CD14-positive monocyte (primary cell): ENCODE measurements around the gene CNNM2. TPM values are rescaled to one million over a fixed set of nuclear protein-coding genes. Genes with fewer than 3 reads are reported as not detected.
A peak's percentile ranks its signal among the peaks of the same experiment; 100 is the strongest.

Experiments
- DNase-seq, 3 donors: peaks; one replicate each; pipeline ENCODE4 v3.0.0-alpha.2; 2011 to 2022
- H2AFZ ChIP-seq: 2 replicates; pipeline ENCODE4 v1.6.0; 2012; ENCODE audit warnings: mild to moderate bottlenecking, low read depth, low read length, inconsistent platforms; ENCODE audit not compliant: insufficient read depth, poor library complexity, severe bottlenecking
- H3K27ac ChIP-seq, 2 donors: 1 replicate in 1 of 2; 2 replicates in 1 of 2; pipeline ENCODE4 v1.5.1; 2012 to 2013; ENCODE audit warnings: low read length in 2 of 2, control low read depth in 1 of 2, inconsistent platforms in 1 of 2, low read depth in 1 of 2, mild to moderate bottlenecking in 1 of 2
- H3K27me3 ChIP-seq, 2 donors: one replicate each; pipeline versions ENCODE4 v1.6.0 to v1.6.1; 2011 to 2013; ENCODE audit warnings: low read length in 2 of 2; ENCODE audit not compliant: control insufficient read depth in 2 of 2, insufficient read depth in 2 of 2
- H3K36me3 ChIP-seq, 2 donors: replicated peaks in 1 of 2; 1 replicate in 1 of 2; 2 replicates in 1 of 2; pipeline versions ENCODE4 v1.5.1 to v1.6.1; 2012 to 2013; ENCODE audit warnings: low read length in 2 of 2, control low read depth in 1 of 2, inconsistent platforms in 1 of 2, mild to moderate bottlenecking in 1 of 2; ENCODE audit not compliant: insufficient read depth in 2 of 2, control insufficient read depth in 1 of 2
- H3K4me1 ChIP-seq, 2 donors: 1 replicate in 1 of 2; 2 replicates in 1 of 2; pipeline versions ENCODE4 v1.5.1 to v1.6.1; 2012 to 2013; ENCODE audit warnings: low read length in 2 of 2, control low read depth in 1 of 2, inconsistent platforms in 1 of 2, mild to moderate bottlenecking in 1 of 2, moderate library complexity in 1 of 2; ENCODE audit not compliant: insufficient read depth in 2 of 2, control insufficient read depth in 1 of 2
- H3K4me2 ChIP-seq: replicated peaks from 2 replicates; pipeline ENCODE3; 2012; ENCODE audit warnings: low read length, moderate library complexity, mild to moderate bottlenecking; ENCODE audit not compliant: poor library complexity, severe bottlenecking; ENCODE audit errors: extremely low read depth
- H3K4me3 ChIP-seq, 3 experiments: fragments of 200-600 bp in 1 of 3; sonication (generic) in 1 of 3; replicated peaks in 1 of 3; 1 replicate in 2 of 3; 2 replicates in 1 of 3; pipeline ENCODE4 v1.5.1; 2011 to 2013; ENCODE audit warnings: low read length in 3 of 3, mild to moderate bottlenecking in 3 of 3, control low read depth in 2 of 3, low read depth in 2 of 3, inconsistent platforms in 1 of 3, moderate library complexity in 1 of 3
- H3K79me2 ChIP-seq: 2 replicates; pipeline ENCODE4 v1.6.0; 2012; ENCODE audit warnings: mild to moderate bottlenecking, control low read depth, inconsistent platforms, low read length, moderate library complexity; ENCODE audit not compliant: insufficient read depth
- H3K9ac ChIP-seq: 2 replicates; pipeline ENCODE4 v1.6.0; 2017; ENCODE audit warnings: low read length, mild to moderate bottlenecking; ENCODE audit not compliant: insufficient read depth, poor library complexity, severe bottlenecking
- H3K9me3 ChIP-seq, 2 donors: replicated peaks in 1 of 2; 1 replicate in 1 of 2; 2 replicates in 1 of 2; pipeline versions ENCODE4 v1.5.1 to v1.6.1; 2012 to 2013; ENCODE audit warnings: low read length in 2 of 2, control low read depth in 1 of 2; ENCODE audit not compliant: control insufficient read depth in 1 of 2, insufficient read depth in 1 of 2
- H4K20me1 ChIP-seq: 2 replicates; pipeline ENCODE4 v1.6.0; 2012; ENCODE audit warnings: mild to moderate bottlenecking, low read length, control low read depth, moderate library complexity; ENCODE audit not compliant: insufficient read depth
- H3K27ac Mint-ChIP-seq, 7 donors: one replicate each; pipeline ENCODE4 v1.8.0; 2020; ENCODE audit warnings: mild to moderate bottlenecking in 7 of 7, mixed read lengths in 7 of 7, moderate library complexity in 6 of 7, inconsistent platforms in 2 of 7
- H3K27me3 Mint-ChIP-seq, 3 donors: one replicate each; pipeline ENCODE4 v1.8.0; 2021 to 2022; ENCODE audit warnings: low read depth in 3 of 3, mild to moderate bottlenecking in 3 of 3, mixed read lengths in 3 of 3, moderate library complexity in 3 of 3, inconsistent platforms in 1 of 3
- H3K36me3 Mint-ChIP-seq, 2 donors: one replicate each; pipeline ENCODE4 v1.8.0; 2020; ENCODE audit warnings: mixed read lengths in 2 of 2, inconsistent platforms in 1 of 2, mild to moderate bottlenecking in 1 of 2
- H3K4me1 Mint-ChIP-seq: one replicate; pipeline ENCODE4 v1.8.0; 2020; ENCODE audit warnings: mild to moderate bottlenecking, mixed read lengths
- H3K4me3 Mint-ChIP-seq, 2 donors: one replicate each; pipeline ENCODE4 v1.8.0; 2020; ENCODE audit warnings: mild to moderate bottlenecking in 2 of 2, mixed read lengths in 2 of 2, moderate library complexity in 1 of 2
- H3K9me3 Mint-ChIP-seq, 7 donors: one replicate each; pipeline ENCODE4 v1.8.0; 2020 to 2022; ENCODE audit warnings: mixed read lengths in 7 of 7, mild to moderate bottlenecking in 6 of 7, moderate library complexity in 6 of 7, inconsistent platforms in 2 of 7
- CTCF ChIP-seq: fragments of 200-600 bp; IDR thresholded peaks from one replicate; pipeline ENCODE4 v1.8.0; 2022; ENCODE audit warnings: antibody characterized with exemption, mild to moderate bottlenecking
- WGBS: methylation state at CpG from one replicate; pipeline ENCODE4 v1.1.5; 2013; ENCODE audit warnings: missing lambda C conversion rate; ENCODE audit not compliant: insufficient coverage; 5-methylcytosine and 5-hydroxymethylcytosine counted together
- intact Hi-C, 2 donors: fragments of 100-400 bp; cut with micrococcal nuclease; formaldehyde crosslinking; loops; one replicate each; pipeline versions ENCODE4 v1.15.0 to v1.15.1; 2023
- polyA plus RNA-seq, 3 donors: library from polyadenylated mRNA; depleted of rRNA in 1 of 3; unstranded in 2 of 3; stranded (reverse) in 1 of 3; fragments of 300-500 nt in 2 of 3; fragments of >200 nt in 1 of 3; fragmentation: Illumina TruSeq in 2 of 3; gene quantifications; 1 replicate in 2 of 3; 2 replicates in 1 of 3; pipeline ENCODE4 v1.2.3, GENCODE V29; 2012 to 2021

CNNM2 gene
- polyA plus RNA-seq, 3 donors = 1.6 to 3.8 (median 2.2) TPM

GRCh38 chr10:102872163-102872562 lies 45.9 kb upstream of the CNNM2 start:
- intact Hi-C loops = no loop called here
- H3K36me3 Mint-ChIP-seq = peaks cover 11 to 13% of the 10 kb centered on the region in 2 donors
- TF ChIP-seq CTCF = no peak
- no peak overlapping the region for H2AFZ ChIP-seq
- no peak overlapping the region for H3K27ac ChIP-seq
- no peak for DNase-seq
- H3K36me3 ChIP-seq = no peaks in the 10 kb centered on the region
- H3K4me3 ChIP-seq = no peak overlapping the region
- H3K27me3 ChIP-seq = peaks cover 24 to 33% of the 10 kb centered on the region in 2 donors
- peak overlapping the region in 1 of 2 donors; percentile 20 for H3K4me3 Mint-ChIP-seq
- WGBS = 75% methylated on average over 4 of the region's 4 CpGs
- no peak overlapping the region for H3K4me2 ChIP-seq
- H3K9ac ChIP-seq = no peak overlapping the region
- peaks cover 16% of the 10 kb centered on the region for H3K4me1 Mint-ChIP-seq
- H4K20me1 ChIP-seq = no peaks in the 10 kb centered on the region
- H3K27ac Mint-ChIP-seq = peak overlapping the region in 2 of 7 donors; percentile 50 to 56
- H3K9me3 Mint-ChIP-seq = peaks cover 0 to 10% (median 1%) of the 10 kb centered on the region in 7 donors
- peaks cover 3 to 11% of the 10 kb centered on the region in 2 donors for H3K9me3 ChIP-seq
- peaks cover 24 to 45% (median 33%) of the 10 kb centered on the region in 3 donors for H3K27me3 Mint-ChIP-seq
- no peaks in the 10 kb centered on the region for H3K79me2 ChIP-seq
- peaks cover 5 to 8% of the 10 kb centered on the region in 2 donors for H3K4me1 ChIP-seq

GRCh38 chr10:102876747-102877153 lies 41.3 kb upstream of the CNNM2 start:
- peaks cover 0 to 3% of the 10 kb centered on the region in 2 donors for H3K36me3 Mint-ChIP-seq
- TF ChIP-seq CTCF = no peak
- no peak overlapping the region for H3K4me3 ChIP-seq
- no peak for DNase-seq
- intact Hi-C loops = no loop called here
- no peaks in the 10 kb centered on the region for H3K4me1 ChIP-seq
- H3K4me2 ChIP-seq = no peak overlapping the region
- H3K27me3 Mint-ChIP-seq = peaks cover 0 to 11% (median 3%) of the 10 kb centered on the region in 3 donors
- no peak overlapping the region for H3K27ac Mint-ChIP-seq
- 100% methylated on average over 1 of the region's 2 CpGs for WGBS
- H3K27ac ChIP-seq = no peak overlapping the region
- H4K20me1 ChIP-seq = no peaks in the 10 kb centered on the region
- no peaks in the 10 kb centered on the region for H3K79me2 ChIP-seq
- H3K9me3 Mint-ChIP-seq = no peaks in the 10 kb centered on the region
- no peak overlapping the region for H2AFZ ChIP-seq
- H3K4me3 Mint-ChIP-seq = no peak overlapping the region
- no peak overlapping the region for H3K9ac ChIP-seq
- H3K27me3 ChIP-seq = no peaks in the 10 kb centered on the region
- no peaks in the 10 kb centered on the region for H3K9me3 ChIP-seq
- no peaks in the 10 kb centered on the region for H3K36me3 ChIP-seq
- peaks cover 5% of the 10 kb centered on the region for H3K4me1 Mint-ChIP-seq
